ENCODE data around the gene PCOLCE2. TPM values are rescaled to one million over a fixed set of nuclear protein-coding genes. Genes with fewer than 3 reads are reported as not detected.
A peak's percentile ranks its signal among the peaks of the same experiment; 100 is the strongest.

The PCOLCE2 gene
- total RNA-seq: 1.7 and 3.4 TPM in 2 replicates

DNA sequence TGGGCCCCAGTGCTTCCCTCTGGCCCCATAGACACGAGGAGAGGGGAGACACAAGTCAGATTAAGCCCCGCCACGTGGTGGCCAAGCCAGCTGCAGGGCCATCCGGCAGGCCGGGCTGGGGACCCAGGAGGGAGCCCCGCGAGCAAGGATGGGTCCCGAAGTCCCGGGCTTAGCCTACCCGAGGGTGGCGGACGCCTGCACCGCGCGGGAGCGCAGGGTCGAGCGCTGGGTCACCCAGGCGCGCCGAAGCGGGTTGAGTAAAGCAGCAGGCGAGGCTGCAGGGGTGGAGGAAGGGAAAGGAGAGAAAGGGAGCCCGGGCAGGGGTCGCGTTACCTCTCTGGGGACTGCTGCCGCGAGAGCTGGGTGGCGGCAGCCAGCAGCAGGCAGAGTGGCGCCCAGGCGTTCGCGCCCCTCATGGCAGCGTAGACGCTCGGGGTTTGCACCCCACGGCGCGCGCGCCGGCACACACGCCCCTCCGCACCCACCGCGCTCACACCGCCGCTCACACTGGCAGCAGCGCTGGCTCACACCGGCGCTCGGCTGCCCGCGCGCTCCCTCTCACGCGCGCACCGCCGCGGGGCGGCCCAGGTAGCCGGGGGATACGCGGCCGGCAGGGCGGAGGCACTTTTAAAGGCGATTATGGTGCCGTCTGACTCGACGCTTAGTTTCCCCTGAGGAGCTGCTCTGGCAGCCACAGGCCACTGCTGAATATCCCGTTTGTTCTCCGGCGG, at the start of gene PCOLCE2:
PCOLCE2 (minus strand) TSS at position 603 of the 731 bp plus-strand sequence; CDS start at position 416, 187 bp downstream.
- DNase-seq (ENCODE audit: low read depth): no peak

GRCh38 chr3:142935963-142936362, 47.1 kb upstream of the PCOLCE2 start:
- no peak overlapping the region for H3K4me3 ChIP-seq (ENCODE audit: low read depth, low read length)
- H3K36me3 ChIP-seq (ENCODE audit: control insufficient read depth, insufficient read depth, low read length): no peaks in the 10 kb centered on the region
- TF ChIP-seq CTCF (IDR thresholded peaks at IDR 0.05; ENCODE audit: insufficient read depth, low read length, poor library complexity, severe bottlenecking): no peak
- H3K27me3 ChIP-seq (ENCODE audit: control insufficient read depth, insufficient read depth, low read length): no peaks in the 10 kb centered on the region
- no peak for DNase-seq (ENCODE audit: low read depth)

More for the DNA sequence above, at the start of gene PCOLCE2:
- H3K27me3 ChIP-seq (ENCODE audit: control insufficient read depth, insufficient read depth, low read length): peaks cover 7% of the 10 kb centered on the region
- no peaks in the 10 kb centered on the region for H3K36me3 ChIP-seq (ENCODE audit: control insufficient read depth, insufficient read depth, low read length)
- TF ChIP-seq CTCF (IDR thresholded peaks at IDR 0.05; ENCODE audit: insufficient read depth, low read length, poor library complexity, severe bottlenecking): no peak
- H3K4me3 ChIP-seq (ENCODE audit: low read depth, low read length): peak within 1 kb of the TSS; percentile 61

DNA sequence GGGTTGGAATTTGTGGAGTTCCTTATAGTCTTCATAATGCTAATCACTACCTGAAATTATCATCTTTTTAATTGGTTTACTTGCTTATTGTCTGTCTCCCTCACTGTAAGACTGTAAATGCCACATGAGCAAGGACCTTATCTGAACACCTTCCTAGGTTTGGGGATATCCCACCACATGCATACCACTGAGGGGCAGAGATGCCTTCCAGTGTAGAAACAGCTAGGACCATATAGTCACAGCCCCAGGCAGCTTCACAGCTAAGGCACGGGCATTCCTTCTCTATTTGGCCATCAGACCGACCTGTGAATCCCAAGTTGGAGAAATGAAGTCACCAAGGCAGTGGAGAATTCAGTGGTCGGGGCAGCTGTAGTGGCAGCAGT, 46.0 kb upstream of the PCOLCE2 start:
- no peaks in the 10 kb centered on the region for H3K36me3 ChIP-seq (ENCODE audit: control insufficient read depth, insufficient read depth, low read length)
- TF ChIP-seq CTCF (IDR thresholded peaks at IDR 0.05; ENCODE audit: insufficient read depth, low read length, poor library complexity, severe bottlenecking): no peak
- H3K27me3 ChIP-seq (ENCODE audit: control insufficient read depth, insufficient read depth, low read length): no peaks in the 10 kb centered on the region
- no peak overlapping the region for H3K4me3 ChIP-seq (ENCODE audit: low read depth, low read length)
- no peak for DNase-seq (ENCODE audit: low read depth)

DNA sequence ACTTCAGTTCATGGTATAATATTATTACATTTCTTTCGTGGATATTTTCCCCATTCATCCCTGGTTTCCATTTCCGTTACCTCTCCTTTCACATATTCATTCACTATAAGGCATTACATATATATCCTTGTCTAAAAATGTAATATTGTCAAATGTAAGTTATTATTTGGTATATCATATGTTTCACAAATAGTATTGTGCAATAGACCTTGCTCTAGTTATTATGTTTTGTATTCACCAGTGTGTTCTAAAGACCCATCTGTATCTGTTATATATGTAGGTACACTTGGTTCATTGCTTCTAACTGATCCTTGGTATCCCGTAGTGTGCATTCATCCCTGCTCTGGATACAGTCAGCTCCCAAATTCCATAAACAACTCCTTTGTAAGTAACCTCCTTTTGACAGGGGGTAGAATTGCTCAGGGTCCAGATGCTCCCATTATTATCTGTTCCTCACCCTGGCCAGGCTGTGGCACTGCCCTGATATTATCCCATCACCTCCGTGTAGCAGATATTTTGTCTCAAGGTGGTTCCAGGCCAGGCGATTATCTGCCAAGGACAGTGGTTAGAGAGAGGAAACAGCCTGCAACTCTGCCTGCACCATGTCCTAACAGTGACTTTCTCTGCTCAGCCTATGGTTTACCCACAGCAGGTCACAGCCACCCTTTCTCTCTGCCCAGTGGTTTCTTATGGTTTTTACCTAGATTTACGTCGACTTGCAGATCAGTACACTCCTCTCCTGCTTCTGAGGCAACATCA, 45.4 kb upstream of the PCOLCE2 start:
- no peaks in the 10 kb centered on the region for H3K27me3 ChIP-seq (ENCODE audit: control insufficient read depth, insufficient read depth, low read length)
- TF ChIP-seq CTCF (IDR thresholded peaks at IDR 0.05; ENCODE audit: insufficient read depth, low read length, poor library complexity, severe bottlenecking): no peak
- DNase-seq (ENCODE audit: low read depth): no peak
- H3K36me3 ChIP-seq (ENCODE audit: control insufficient read depth, insufficient read depth, low read length): no peaks in the 10 kb centered on the region
- no peak overlapping the region for H3K4me3 ChIP-seq (ENCODE audit: low read depth, low read length)

- no peaks in the 10 kb centered on the region for H3K27me3 ChIP-seq (ENCODE audit: control insufficient read depth, insufficient read depth, low read length)
- H3K36me3 ChIP-seq (ENCODE audit: control insufficient read depth, insufficient read depth, low read length): no peaks in the 10 kb centered on the region
- TF ChIP-seq CTCF (IDR thresholded peaks at IDR 0.05; ENCODE audit: insufficient read depth, low read length, poor library complexity, severe bottlenecking): no peak
- no peak for DNase-seq (ENCODE audit: low read depth)
- no peak overlapping the region for H3K4me3 ChIP-seq (ENCODE audit: low read depth, low read length)
These were observed 42.3 kb upstream of the PCOLCE2 start for GRCh38 chr3:142931222-142931621.

Measured in kidney epithelial cell (primary cell).